A673 (cell line): ENCODE results near the gene RNF222.

Experiments
- EZH2 ChIP-seq: fragments of 200-600 bp; sonication (generic); IDR thresholded peaks from 2 replicates; pipeline ENCODE4 v1.6.1; 2017; ENCODE audit warnings: borderline replicate concordance, low read depth, mild to moderate bottlenecking, mixed read lengths, antibody characterized with exemption, low read length; ENCODE audit not compliant: poor library complexity, severe bottlenecking
- TF ChIP-seq, protein P1 (sequence below): fragments of 300-800, 200-600 bp; sonication (generic); conservative IDR thresholded peaks from 2 replicates; pipeline ENCODE4 v1.5.1; 2017; ENCODE audit warnings: low read depth, mild to moderate bottlenecking, antibody characterized with exemption, low read length, moderate library complexity, mixed read lengths

- TF ChIP-seq, protein P1, sequence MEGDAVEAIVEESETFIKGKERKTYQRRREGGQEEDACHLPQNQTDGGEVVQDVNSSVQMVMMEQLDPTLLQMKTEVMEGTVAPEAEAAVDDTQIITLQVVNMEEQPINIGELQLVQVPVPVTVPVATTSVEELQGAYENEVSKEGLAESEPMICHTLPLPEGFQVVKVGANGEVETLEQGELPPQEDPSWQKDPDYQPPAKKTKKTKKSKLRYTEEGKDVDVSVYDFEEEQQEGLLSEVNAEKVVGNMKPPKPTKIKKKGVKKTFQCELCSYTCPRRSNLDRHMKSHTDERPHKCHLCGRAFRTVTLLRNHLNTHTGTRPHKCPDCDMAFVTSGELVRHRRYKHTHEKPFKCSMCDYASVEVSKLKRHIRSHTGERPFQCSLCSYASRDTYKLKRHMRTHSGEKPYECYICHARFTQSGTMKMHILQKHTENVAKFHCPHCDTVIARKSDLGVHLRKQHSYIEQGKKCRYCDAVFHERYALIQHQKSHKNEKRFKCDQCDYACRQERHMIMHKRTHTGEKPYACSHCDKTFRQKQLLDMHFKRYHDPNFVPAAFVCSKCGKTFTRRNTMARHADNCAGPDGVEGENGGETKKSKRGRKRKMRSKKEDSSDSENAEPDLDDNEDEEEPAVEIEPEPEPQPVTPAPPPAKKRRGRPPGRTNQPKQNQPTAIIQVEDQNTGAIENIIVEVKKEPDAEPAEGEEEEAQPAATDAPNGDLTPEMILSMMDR: no peak
- TF ChIP-seq EZH2: no peak
Measured at GRCh38 chr17:8366231-8366630, 31.4 kb downstream of the RNF222 start.
